Measurements from ENCODE around the gene KLF6.

DNA sequence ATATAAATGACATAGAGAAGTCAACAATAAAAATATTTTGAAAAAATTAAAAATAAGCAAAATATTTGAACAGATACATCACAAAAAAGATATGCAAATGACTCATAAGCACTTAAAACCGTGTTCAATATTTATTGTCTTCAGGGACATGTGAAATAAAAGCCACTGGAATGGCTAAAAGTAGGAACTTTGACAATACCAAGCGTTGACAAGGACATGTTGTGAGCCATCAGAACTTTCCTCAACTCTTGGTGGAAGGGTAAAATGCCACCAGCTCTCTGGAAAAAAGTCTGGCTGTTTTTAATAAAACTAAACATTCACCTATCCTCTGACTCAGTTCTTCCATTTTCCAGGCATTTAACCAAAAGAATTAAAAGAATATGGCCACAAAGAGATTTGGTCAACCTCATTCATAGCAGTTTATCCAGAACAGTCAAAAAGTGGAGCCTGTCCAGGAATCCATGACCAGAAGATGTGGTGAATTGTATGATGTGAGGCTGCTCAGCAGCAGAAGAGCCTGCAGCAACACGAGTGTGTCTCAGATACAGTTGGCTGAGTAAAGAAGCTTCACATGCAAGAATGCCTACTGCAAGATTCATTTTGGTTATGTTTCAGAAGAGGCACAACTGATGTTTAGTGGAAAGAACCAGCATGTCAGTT lies 7.1 kb upstream of the KLF6 start:
- TF ChIP-seq, protein P1, sequence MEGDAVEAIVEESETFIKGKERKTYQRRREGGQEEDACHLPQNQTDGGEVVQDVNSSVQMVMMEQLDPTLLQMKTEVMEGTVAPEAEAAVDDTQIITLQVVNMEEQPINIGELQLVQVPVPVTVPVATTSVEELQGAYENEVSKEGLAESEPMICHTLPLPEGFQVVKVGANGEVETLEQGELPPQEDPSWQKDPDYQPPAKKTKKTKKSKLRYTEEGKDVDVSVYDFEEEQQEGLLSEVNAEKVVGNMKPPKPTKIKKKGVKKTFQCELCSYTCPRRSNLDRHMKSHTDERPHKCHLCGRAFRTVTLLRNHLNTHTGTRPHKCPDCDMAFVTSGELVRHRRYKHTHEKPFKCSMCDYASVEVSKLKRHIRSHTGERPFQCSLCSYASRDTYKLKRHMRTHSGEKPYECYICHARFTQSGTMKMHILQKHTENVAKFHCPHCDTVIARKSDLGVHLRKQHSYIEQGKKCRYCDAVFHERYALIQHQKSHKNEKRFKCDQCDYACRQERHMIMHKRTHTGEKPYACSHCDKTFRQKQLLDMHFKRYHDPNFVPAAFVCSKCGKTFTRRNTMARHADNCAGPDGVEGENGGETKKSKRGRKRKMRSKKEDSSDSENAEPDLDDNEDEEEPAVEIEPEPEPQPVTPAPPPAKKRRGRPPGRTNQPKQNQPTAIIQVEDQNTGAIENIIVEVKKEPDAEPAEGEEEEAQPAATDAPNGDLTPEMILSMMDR (IDR thresholded peaks at IDR 0.05), result no peak
- no peak for TF ChIP-seq EP300 (IDR thresholded peaks at IDR 0.05)
